ENCODE results near the gene ATP1A4.

The ATP1A4 gene

GRCh38 chr1:160219062-160219929 is 67.9 kb downstream of the ATP1A4 start:
- peak; percentile 49 for DNase-seq (ENCODE audit: extremely low read depth, low read depth)
- TF ChIP-seq CTCF (IDR thresholded peaks at IDR 0.05; ENCODE audit: low read depth, low read length): peak; percentile 75

GRCh38 chr1:160220301-160220700 is 68.9 kb downstream of the ATP1A4 start:
- no peak for TF ChIP-seq CTCF (IDR thresholded peaks at IDR 0.05; ENCODE audit: low read depth, low read length)
- no peak for DNase-seq (ENCODE audit: extremely low read depth, low read depth)

- no peak for DNase-seq (ENCODE audit: extremely low read depth, low read depth)
- TF ChIP-seq CTCF (IDR thresholded peaks at IDR 0.05; ENCODE audit: low read depth, low read length): no peak
Observed at GRCh38 chr1:160221089-160221488, 69.7 kb downstream of the ATP1A4 start.

- DNase-seq (ENCODE audit: extremely low read depth, low read depth): no peak
Observed at GRCh38 chr1:160222546-160222945, 71.1 kb downstream of the ATP1A4 start.

GRCh38 chr1:160224606-160225005 is 73.2 kb downstream of the ATP1A4 start:
- TF ChIP-seq CTCF (IDR thresholded peaks at IDR 0.05; ENCODE audit: low read depth, low read length): no peak

More at GRCh38 chr1:160222546-160222945, 71.1 kb downstream of the ATP1A4 start:
- TF ChIP-seq CTCF (IDR thresholded peaks at IDR 0.05; ENCODE audit: low read depth, low read length): no peak

GRCh38 chr1:160225345-160225744 is 73.9 kb downstream of the ATP1A4 start:
- TF ChIP-seq CTCF (IDR thresholded peaks at IDR 0.05; ENCODE audit: low read depth, low read length): no peak
- DNase-seq (ENCODE audit: extremely low read depth, low read depth): no peak

More at GRCh38 chr1:160224606-160225005, 73.2 kb downstream of the ATP1A4 start:
- no peak for DNase-seq (ENCODE audit: extremely low read depth, low read depth)

GRCh38 chr1:160226623-160227022 is 75.2 kb downstream of the ATP1A4 start:
- TF ChIP-seq CTCF (IDR thresholded peaks at IDR 0.05; ENCODE audit: low read depth, low read length): no peak

More at GRCh38 chr1:160226623-160227022, 75.2 kb downstream of the ATP1A4 start:
- DNase-seq (ENCODE audit: extremely low read depth, low read depth): no peak
